GM18873 (cell line): ENCODE results near the gene PATE3.

Experiments
- ATAC-seq: cut with Tn5 transposase; IDR thresholded peaks from one replicate; pipeline ENCODE4 v1.9.1; 2021; ENCODE audit warnings: mild to moderate bottlenecking, moderate library complexity, moderate number of reproducible peaks; ENCODE audit not compliant: unreplicated experiment, low FRiP score

The PATE3 gene

GRCh38 chr11:125835748-125836147 lies 47.8 kb downstream of the PATE3 start:
- no peak for ATAC-seq
